ENCODE measurements around the gene ZNF491.
"Not testable (repeated sequence)": the region's sequence is repeated elsewhere in the genome, so short reads cannot be mapped to it uniquely, and the experiment has no call there.

The ZNF491 gene

DNA sequence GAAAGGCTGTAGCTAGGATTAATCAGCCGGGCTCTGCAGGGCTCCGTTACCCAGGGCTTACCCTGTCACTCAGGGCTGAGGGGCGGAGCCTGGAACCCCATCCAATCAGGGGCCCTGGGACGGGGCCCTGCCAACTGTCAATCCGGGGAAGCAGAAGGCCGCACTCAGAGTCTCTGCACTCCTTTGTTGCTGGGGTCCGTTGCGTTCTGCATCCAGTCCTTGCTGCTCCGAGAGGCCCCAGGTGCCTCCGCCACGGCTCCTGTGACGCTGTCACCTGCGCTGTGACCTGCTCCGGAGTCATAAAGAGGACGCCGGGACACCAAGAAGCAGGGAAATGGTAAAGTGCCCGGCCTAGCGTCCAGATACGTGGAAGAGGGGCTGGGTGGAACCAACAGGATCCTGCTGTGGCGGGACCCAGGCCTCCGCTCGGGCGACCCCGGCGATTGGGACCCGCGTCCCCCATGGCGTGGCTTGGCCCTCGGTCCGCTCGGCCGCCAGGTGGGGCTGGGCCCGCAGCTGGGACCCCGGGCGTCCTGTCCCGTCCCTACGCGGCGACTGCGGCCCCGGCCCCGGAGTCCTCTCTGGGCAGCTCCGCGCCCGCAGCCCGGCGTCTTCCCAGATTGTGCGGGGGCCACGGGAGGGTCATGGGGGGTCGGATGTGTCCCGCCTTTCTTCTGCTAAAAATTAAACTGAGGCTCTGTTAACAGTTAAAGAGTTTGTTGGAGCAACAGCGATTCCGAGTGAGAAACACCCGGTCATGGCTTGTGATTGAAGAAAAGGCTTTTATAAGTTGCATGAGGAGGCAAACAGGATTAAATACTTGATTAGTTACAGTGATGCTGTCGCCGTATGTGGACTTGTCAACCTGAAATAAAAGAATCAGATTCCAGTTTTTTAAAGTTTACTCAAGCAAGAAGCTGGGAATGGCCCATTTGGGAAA is at the start of gene ZNF491:
Gene ZNF491 (plus strand): TSS at position 133 of the 940 bp plus-strand sequence. CDS start 7,431 bp downstream, outside the sequence.
- DNase-seq: peak; percentile 92

DNA sequence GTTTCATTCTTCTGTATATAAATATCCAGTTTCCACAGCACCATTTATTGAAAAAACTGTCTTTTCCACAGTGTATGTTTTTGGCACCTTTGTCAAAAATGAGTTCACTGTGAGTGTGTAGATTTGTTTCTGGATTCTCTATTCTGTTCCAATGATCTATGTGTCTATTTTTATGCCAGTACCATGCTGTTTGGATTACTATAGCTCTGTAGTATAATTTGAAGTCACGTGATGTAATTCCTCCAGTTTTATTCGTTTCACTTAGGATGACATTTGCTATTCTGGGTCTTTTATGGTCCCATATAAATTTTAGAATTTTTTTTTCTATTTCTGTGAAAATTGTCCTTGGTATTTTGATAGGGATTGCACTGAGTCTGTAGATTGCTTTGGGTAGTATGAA is 48.6 kb upstream of the ZNF491 start:
- no peak for DNase-seq

DNA sequence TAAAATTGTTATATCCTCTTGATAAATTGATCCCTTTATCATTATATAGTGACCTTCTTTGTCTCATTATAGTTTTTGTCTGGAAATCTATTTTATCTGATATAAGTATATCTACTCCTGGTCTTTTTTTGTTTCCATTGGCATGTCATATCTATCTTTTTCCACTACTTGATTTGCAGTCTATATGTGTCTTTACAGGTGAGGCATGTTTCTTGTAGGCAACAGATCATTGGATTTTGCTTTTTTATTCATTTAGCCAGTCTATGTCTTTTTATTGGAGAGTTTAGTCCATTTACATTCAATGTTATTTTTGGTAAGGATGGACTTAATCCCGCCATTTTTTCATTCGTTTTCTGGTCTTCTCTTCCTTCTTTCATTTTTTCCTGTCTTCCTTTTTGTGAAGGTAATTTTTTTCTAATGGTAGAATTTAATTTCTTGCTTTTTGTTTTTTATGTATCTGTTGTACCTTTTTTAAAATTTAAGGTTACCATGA is 46.0 kb upstream of the ZNF491 start:
- no peak for DNase-seq

DNA sequence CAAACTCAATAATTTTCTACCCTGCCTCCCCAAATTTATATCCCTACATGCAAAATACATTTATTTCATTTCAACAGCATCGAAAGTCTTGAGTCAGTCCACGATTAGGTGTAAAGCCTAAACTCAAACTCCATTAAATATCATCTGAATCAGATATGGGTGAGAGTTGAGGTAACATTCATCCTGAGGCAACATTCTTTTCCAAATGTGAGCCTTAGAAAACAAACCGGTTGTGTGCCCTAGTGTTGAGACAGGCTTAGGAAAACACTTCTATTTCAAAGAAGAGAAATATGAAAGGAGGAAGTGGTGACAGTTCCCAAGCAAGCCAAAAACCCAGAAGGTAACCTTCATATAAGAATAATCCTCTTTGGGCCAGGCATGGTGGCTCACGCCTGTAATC is 43.7 kb upstream of the ZNF491 start:
- DNase-seq: no peak

DNA sequence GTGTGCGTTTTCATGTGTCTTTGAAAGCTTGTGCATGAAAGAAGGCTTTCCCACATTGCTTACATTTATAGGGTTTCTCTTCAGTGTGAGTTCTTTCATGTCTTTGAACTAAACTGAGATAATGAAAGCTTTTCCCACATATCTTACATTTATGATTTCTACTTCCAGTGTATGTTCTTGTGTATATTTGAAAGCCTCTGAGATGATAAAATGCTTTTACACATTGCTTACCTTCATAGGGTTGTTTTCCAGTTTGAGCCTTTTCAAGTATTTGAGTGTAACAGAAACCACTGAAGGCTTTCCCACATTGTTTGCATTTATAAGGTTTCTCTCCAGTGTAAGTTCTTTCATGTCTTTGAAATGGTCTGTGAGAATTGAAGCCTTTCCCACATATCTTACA is 41.4 kb upstream of the ZNF491 start:
- DNase-seq: no peak

GRCh38 chr19:11759805-11760204 is 38.5 kb upstream of the ZNF491 start:
- DNase-seq: no peak

DNA sequence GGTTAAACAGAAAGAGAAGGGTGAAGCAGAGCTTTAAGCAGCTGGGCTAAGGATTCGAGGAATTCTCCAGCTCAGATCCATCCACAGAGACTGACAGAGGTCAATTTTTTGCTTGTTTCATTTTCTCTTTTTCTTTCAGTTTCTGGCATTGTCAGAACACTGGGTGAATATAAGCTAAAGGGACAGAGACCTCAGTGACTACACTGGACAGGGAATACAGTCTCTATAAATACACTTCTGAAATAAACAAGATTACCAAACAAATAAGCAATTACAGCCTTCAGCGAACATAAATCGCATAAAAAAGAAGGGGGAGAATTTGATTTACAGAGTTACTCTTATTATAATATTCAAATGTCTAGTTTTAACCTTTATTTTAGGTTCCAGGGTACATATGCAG is 35.2 kb upstream of the ZNF491 start:
- no peak for DNase-seq

DNA sequence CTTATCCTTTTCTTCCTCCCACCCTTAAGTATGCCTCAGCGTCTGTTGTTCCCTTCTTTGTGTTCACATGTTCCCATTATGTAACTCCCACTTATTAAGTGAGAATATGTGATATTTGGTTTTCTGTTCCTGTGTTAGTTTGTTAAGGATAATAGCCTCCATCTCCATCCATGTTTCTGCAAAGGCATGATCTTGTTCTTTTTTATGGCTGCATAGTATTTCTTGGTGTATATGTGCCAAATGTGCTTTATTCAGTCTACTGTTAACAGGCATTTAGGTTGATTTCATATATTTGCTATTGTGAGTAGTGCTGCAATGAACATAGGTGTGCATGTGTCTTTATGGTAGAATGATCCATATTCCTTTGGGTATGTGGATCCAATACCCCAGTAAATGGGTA is 34.7 kb upstream of the ZNF491 start:
- DNase-seq: no peak

DNA sequence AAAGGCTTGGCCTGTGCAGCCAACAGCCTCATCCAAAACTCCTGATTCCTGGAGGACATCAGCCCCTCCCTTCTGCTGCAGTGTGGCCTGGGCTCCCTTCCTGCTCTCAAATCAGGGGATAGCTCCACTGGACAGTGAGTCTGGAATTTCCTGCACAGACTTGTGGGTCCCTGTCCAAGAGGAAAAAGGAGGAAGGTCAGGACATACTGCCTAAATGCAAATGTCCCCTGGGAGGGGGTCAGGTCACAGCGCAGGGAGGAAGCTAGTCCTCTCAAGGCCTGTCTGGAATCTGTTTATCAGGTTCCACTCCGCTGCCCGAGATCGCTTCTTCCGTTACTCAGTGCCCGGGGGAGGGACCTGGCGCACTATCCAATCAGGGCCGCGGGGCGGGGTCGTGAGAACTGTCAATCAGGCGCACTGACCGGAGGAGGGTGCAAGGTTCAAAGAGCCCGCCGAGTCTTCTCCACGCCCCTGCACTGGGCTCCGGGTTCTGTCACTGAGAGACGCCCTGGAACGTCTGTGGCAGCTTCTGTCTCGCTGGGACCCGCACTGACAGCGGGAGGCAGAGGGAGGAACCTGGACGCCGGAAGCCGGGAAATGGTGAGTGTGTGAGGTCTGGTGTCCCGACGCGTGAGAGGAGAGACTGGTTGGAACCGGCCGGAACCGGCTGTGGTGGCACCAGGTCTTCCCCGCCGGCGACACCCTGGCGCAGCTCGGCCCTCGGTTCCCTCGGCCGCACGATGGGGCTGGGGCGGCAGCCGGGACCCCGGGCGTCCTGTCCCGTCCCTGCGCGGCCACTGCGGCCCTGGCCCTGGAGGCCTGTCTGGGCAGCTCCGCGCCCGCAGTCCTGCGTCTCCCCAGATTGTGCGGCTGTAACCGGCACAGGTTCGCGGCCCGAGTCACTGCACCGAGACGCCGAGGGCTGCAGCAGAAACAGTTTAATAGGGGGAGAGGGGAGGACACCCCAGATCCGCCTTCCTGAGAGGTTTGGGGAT is 31.4 kb upstream of the ZNF491 start, which contains the start of gene ZNF441:
Gene ZNF441 (plus strand): TSS at position 404 of the 995 bp plus-strand sequence. CDS start 194 bp downstream, at position 598.
- DNase-seq: peak; percentile 95

DNA sequence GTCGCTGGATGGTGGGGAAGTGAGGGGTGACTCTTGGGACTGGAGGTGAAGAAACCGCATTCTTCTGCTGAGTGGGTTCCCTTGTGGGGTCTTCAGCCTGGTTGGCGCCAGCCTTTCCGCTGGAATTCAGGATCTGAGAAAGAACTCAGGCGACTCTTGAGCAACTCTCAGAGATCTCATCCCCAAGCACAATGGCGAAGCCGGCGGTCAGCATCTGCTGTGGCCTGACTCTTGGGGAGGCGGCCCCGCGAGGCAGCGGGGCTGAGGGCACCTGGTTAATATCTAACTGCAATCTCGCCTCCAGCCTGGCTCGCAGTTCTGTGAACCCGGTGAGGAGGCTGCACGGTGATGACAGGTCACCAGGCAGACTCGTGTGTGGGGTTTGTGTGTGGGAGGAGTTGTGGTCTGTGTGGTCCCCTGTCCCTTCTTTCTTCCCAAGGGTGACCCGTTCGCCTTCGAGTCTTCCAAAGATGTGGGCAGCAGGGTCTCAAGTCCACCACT is 30.6 kb upstream of the ZNF491 start:
- no peak for DNase-seq

GRCh38 chr19:11769995-11770394 is 28.3 kb upstream of the ZNF491 start:
- no peak for DNase-seq

DNA sequence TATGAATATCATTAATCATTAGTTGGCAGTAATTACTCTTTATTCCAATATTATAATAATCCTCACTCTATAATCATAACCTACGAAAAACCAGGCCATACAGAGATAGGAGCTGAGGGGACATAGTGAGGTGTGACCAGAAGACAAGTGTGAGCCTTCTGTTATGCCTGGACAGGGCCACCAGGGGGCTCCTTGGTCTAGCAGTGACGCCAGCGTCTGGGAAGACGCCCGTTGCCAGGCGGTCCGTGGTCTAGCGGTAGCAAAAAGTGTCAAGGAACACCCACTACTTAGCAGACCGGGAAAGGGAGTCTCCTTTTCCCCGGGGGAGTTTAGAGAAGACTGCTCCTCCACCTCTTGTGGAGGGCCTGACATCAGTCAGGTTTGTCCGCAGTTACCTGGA is 26.8 kb upstream of the ZNF491 start:
- DNase-seq: not testable (repeated sequence)

GRCh38 chr19:11776669-11777068 is 21.7 kb upstream of the ZNF491 start:
- not testable (repeated sequence) for DNase-seq

DNA sequence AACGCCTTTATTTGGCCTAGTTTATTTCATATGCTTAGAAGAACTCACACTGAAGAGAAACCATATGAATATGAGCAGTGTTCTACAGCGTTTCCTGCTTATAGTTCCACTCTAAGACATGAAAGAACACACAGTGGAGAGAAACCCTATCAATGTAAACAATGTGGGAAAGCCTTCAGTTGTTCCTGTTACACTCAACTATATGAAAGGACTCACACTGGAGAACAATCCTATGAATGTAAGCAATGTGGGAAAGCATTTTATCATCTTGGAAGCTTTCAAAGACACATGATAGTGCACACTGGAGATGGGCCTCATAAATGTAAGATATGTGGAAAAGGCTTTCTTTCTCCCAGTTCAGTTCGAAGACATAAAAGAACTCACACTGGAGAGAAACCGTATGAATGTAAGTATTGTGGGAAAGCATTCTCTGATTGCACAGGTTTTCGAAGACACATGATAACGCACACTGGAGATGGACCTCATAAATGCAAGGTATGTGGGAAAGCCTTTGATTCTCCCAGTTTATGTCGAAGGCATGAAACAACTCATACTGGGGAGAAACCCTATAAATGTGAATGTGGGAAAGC is 17.8 kb upstream of the ZNF491 start:
- DNase-seq: no peak

- DNase-seq: no peak
Measured at GRCh38 chr19:11781295-11782057, 16.8 kb upstream of the ZNF491 start.

DNA sequence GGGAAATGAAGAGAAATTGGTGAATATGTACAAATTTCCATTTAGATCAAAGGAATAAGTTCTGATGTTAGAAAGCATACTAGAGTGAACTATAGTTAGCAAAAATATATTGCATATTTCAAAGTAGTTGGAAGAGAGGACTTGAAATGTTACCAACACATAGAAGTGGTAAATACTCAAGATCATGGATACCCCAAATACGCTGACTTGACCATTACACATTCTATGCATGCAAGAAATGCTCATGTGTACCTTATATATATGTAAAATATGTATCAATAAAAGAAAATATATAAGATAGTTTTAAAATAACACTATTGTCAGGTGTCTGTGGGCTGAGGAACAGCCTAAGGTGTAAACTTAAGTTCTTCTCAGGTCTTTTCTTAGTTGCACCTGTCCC is 14.6 kb upstream of the ZNF491 start:
- DNase-seq: no peak

DNA sequence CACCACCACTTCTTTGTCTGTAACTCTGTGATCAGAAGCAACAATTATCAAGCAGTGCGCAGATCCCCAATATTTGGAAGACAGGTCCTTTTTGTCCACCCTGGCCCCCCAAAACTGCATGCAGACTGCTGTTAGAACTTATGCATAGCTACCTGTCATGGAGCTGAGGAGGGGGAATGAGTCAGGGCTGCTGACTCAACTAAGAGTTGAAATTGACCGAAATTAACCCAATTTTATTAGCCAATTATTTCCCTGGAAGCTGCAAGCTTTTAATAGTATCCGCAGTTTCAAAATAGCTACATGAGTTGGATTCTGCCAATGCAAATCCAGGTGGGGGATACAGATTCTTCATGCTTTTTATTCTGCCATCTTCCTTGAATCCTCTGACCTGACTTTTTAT is 14.0 kb upstream of the ZNF491 start:
- no peak for DNase-seq

DNA sequence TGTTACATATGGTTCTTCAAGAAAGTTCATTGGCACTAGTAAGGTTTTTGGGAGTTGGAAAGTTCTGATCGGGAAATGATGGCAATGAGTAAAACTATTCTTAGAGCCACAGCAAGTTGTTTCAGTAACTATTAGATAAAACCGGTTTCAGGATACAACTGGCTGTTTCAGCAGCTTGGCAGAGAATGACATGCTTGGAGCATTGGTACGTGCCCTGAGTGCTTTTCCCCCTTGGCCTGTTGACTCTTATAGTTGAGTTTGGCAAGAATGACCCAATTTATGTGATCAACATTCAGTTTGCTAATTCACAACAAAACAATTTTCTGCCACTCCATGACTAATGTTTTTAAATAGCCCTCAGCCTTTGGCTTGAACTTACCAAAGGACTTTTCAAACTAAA is 10.8 kb upstream of the ZNF491 start:
- no peak for DNase-seq

GRCh38 chr19:11792942-11793341 is 5.4 kb upstream of the ZNF491 start:
- DNase-seq: no peak

DNA sequence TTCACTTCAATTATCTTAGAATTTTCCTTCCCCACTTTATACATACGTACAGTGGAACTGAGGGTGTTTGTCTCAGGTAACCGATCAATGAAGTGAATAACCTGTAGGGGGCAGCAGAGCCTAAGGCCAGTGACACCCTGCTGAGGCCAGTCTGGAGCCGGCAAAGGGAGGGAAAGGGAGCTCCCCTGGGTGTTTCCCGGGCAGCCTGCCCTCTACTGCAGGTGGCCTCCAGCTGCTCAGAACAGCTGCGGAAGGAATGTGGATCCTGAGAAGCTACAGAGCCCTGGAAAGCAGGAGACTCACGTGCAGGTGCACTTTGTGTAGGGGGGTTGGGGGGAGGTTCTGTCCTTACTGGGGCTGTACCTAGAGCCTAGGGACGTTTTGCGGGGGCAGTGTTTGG is 832 bp upstream of the ZNF491 start:
- peak; percentile 94 for DNase-seq

GRCh38 chr19:11806354-11807098 is 8.2 kb downstream of the ZNF491 start:
- DNase-seq: no peak

All from COR-L47 (cell line).